Stimulated activated CD8-positive, alpha-beta memory T cell treated with anti-CD3 and anti-CD28 coated beads, Interleukin-15, amount 100 ng/mL, for 1 hour (primary cell): ENCODE measurements around the gene EIF2S3B.
A peak's percentile ranks its signal among the peaks of the same experiment; 100 is the strongest.
"Not testable (repeated sequence)": the region's sequence is repeated elsewhere in the genome, so short reads cannot be mapped to it uniquely, and the experiment has no call there.

Experiments
- DNase-seq: peaks from one replicate; pipeline ENCODE4 v3.0.0-alpha.2; 2020; ENCODE audit warnings: low read depth

Gene EIF2S3B

DNA sequence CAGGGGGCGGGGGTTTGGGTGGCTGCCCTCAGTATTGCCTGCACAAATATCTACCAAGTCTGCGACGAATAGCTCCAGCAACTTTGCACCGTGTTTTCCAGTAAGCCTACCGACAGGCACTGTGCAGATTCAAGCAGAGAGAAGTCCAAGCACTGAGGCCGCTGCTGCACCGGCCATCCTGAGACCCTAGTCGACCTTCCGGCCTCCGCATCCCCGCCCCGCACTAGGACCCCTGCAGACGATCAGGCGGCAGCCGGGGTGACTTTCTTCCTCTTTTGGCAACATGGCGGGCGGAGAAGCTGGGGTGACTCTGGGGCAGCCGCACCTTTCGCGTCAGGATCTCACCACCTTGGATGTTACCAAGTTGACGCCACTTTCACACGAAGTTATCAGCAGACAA lies at the start of gene EIF2S3B:
EIF2S3B (plus strand) TSS at position 271 of the 400 bp plus-strand sequence; CDS start at position 284, 13 bp downstream.
- no peak for DNase-seq

DNA sequence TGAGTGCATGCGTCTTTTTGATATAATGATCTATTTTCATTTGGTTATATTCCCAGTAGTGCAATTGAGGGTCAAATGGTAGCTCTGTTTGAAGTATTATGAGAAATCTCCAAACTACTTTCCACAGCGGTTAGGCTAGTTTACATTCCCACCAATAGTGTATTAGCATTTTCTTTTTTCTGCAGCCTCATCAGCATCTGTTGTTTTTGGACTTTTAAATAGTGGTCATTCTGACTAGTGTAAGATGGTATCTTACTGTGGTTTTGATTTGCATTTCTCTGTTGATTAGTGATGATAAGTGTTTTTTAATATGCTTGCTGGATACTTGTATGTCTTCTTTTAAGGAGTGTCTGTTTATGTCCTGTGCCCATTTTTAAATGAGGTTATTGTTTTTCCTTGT lies 48.8 kb upstream of the EIF2S3B start:
- no peak for DNase-seq

DNA sequence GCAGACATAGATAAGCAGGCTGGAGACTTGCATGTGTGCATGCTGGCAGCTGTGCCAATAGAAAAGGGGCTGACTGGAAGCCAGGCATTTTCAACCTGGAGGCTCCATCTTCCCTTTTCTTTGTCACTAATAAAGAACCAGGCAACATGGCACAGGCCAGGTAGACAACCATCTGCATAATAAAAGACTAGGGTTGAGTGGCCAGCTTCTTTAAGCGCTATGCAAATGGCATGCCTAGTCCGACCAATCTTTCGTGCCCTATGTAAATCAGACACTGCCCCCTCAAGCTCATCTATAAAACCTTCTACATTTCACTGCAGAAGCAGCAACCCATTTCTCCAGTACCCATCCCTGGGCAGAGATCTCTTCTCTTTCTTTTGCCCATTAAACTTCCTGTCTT lies 47.9 kb upstream of the EIF2S3B start:
- DNase-seq, result no peak

DNA sequence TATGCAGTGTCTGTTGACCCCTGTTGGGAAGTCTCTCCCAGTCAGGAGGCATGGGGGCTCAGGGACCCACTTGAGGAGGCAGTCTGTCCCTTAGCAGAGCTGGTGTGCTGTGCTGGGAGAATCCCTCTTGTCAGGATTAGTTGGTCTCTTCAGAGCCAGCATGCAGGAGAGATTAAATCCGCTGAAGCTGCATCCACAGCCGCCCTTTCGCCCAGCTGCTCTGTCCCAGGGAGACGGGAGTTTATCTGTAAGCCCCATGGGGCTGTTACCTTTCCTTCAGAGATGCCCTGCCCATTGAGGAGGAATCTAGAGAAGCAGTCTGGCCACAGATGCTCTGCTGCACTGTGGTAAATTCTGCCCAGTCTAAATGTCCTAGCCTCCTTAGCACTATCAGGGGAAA lies 39.4 kb upstream of the EIF2S3B start:
- DNase-seq, result no peak

GRCh38 chr12:10469701-10470100 lies 36.0 kb upstream of the EIF2S3B start:
- DNase-seq, result no peak

GRCh38 chr12:10472808-10473207 lies 32.9 kb upstream of the EIF2S3B start:
- not testable (repeated sequence) for DNase-seq

- DNase-seq, result not testable (repeated sequence)
Observed at GRCh38 chr12:10481901-10482300, 23.8 kb upstream of the EIF2S3B start.

DNA sequence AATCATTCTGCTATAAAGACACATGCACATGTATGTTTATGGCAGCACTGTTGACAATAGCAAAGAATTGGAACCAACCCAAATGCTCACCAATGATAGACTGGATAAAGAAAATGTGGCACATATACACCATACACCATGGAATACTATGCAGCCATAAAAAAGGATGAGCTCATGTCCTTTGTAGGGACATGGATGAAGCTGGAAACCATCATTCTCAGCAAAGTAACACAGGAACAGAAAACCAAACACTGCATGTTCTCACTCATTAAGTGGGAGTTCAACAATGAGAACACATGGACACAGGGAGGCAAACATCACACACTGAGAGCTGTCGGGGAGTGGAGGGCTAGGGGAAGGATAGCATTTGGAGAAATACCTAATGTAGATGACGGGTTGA lies 18.4 kb upstream of the EIF2S3B start:
- DNase-seq, result not testable (repeated sequence)

GRCh38 chr12:10491766-10492165 lies 13.9 kb upstream of the EIF2S3B start:
- DNase-seq, result no peak

DNA sequence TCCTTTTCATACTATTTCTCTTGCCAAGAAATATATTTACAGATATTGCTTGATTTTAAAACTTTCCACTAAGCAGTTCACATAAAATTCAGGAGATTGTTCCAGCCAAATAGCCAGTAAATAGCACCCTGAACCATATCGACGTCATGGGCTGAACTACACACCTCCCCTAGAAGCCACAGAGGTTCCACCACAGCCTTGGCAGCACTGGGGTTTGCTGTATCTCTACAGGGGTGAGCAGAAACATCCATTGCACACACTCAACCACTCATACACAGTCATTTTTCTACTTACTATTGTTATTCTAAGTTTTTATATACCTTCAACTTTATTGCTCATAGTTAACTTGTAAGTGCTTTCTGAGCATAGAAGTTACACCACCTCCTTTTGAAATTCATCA lies 8.1 kb upstream of the EIF2S3B start:
- peak; percentile 41 for DNase-seq

- no peak for DNase-seq
Observed at GRCh38 chr12:10498042-10498441, 7.6 kb upstream of the EIF2S3B start.

GRCh38 chr12:10501030-10501429 lies 4.7 kb upstream of the EIF2S3B start:
- no peak for DNase-seq

GRCh38 chr12:10503460-10503859 lies 2.2 kb upstream of the EIF2S3B start:
- DNase-seq, result no peak

GRCh38 chr12:10511756-10512355 lies 6.2 kb downstream of the EIF2S3B start:
- no peak for DNase-seq

GRCh38 chr12:10512798-10513197 lies 7.1 kb downstream of the EIF2S3B start:
- no peak for DNase-seq

GRCh38 chr12:10521555-10521954 lies 15.9 kb downstream of the EIF2S3B start:
- no peak for DNase-seq

DNA sequence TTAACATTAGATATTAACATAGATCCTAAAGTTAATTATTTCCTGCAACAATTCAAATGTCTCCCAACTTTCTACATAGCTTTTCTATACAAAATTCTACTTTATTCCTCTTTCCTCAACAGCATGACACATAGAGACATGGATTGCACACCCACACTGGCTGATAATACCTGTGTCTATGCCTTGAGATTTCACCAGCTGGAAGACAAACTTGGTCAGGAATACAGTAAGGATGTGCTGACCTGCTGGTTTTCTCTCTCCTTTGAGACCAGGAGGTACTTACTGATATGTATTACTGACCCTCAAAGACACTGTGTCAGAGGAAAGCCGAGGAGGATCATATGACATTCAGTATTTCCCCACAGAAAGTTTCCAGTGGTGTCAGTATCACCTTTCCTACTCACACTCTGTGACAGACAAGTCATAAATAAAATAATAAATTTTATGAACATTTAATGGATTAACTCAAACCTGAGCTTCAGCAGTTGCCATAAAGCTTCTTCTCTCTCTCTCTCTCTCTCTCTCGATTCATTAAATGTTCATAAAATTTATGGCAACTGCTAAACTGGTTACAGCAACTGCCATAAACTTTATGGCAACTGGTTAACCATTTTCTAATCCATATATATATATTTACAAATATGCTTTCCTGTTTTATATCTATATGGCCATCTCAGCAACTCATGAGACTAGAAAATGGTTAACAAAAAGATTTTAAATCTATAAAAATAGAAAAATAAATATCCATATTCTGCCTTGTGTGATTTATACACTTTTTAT lies 22.7 kb downstream of the EIF2S3B start:
- no peak for DNase-seq

DNA sequence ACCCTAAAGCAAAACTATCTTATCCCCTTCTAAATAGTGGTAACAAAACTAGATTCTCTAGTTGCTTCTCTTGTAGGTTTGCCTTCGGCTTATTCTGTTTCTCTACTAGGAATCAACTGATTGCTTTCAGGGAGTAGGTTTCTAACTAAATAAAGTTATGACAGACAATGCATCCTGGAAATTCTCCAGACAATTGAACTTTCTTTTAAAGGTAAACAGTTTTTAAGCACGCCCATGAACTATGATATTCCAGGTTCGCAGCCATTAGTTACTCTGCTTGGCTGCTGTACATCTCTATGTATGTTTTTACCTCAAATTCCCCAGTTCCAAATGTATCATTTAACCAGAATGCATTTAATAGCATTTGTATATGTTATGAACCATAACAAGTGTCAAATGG lies 23.9 kb downstream of the EIF2S3B start:
- no peak for DNase-seq

DNA sequence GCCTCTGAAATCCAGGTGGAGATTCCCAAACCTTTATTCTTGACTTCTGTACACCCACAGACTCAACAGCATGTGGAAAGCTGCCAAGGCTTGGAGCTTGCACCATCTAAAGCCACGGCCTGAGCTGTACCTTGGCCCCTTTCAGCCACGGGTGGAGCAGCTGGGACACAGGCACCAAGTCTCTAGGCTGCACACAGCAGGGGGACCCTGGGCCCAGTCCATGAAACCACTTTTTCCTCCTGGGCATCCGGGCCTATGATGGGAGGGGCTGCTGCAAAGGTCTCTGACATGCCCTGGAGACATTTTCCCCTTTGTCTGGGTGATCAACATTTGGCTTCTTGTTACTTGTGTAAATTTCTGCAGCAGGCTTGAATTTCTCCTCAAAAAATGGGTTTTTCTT lies 32.0 kb downstream of the EIF2S3B start:
- DNase-seq, result no peak

DNA sequence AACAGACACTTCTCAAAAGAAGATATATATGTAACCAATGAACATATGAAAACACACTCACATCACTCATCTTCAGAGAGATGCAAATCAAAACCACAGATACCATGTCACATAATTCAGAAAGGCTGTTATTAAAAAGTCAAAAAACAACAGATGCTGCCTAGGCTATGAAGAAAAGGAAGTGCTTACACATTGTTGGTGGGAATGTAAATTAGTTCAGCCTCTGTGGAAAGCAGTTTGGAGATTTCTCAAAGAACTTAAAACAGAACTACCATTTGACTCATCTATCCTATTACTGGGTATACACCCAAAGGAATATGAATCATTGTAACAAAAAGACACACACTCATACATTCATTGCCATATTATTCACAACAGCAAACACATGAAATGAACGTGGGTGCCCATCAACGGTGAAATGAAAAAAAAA lies 35.1 kb downstream of the EIF2S3B start:
- DNase-seq, result no peak

DNA sequence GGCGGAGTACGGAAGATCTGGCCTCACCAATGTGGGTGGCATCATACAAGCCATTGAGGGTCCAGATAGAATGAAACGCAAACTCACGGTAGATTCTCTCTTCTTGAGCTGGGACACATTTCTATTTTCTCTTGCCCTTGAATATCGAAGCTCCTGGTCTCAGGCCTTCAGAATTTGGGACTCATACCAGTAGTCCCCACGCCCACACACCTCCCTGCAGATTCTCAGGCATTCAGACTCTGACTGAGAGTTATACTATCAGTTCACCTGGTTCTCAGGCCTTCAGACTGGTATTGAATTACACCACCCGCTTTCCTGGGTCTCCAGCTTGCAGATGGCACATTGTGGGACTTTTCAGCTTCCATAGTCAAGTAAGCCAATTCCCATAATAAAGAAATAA lies 37.8 kb downstream of the EIF2S3B start:
- no peak for DNase-seq

DNA sequence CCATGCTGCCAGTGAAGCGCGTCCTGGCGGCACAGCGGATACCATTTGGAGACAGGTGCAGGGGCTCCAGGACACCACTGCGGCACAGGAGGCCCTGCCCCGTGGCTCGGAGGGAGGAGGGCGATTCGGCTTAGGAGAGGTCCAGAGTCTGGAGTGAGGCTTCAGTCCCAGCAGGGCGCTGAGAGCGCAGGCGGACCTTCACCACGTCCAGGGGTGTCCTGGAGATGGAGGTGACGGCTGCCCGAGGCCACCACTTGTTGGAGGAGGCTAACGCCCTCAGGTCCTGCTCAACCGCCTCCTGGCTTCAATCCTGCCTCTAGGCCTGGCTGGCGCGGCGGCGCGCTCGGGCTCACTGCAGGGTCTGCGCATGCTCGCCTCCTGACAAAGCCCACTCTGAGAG lies 45.7 kb downstream of the EIF2S3B start:
- DNase-seq, result no peak

- DNase-seq, result no peak
Observed at GRCh38 chr12:10553148-10553547, 47.5 kb downstream of the EIF2S3B start.
